GM12878 (cell line): ENCODE results near the gene CUL9. TPM values are rescaled to one million over a fixed set of nuclear protein-coding genes. Genes with fewer than 3 reads are reported as not detected.
A peak's percentile ranks its signal among the peaks of the same experiment; 100 is the strongest.

Experiments
- BHLHE40 ChIP-seq, 2 experiments: fragments of 450-650 bp in 1 of 2; IDR thresholded peaks; 2 replicates each; pipeline ENCODE4 v1.6.1; 2011 to 2017; ENCODE audit warnings: low read depth in 2 of 2, borderline replicate concordance in 1 of 2, improper control_type of control experiment in 1 of 2, low read length in 1 of 2, mild to moderate bottlenecking in 1 of 2
- CHD1 ChIP-seq: IDR thresholded peaks from 2 replicates; pipeline ENCODE4 v1.6.1; 2012; ENCODE audit warnings: low read depth, low read length, improper control_type of control experiment
- EED ChIP-seq: sonication (generic); IDR thresholded peaks from 2 replicates; pipeline ENCODE4 v1.6.1; 2016; ENCODE audit warnings: antibody characterized with exemption, low read depth
- ETV6 ChIP-seq, 2 experiments: fragments of 450-650 bp in 1 of 2; IDR thresholded peaks in 1 of 2; conservative IDR thresholded peaks in 1 of 2; 2 replicates each; pipeline ENCODE4 v1.6.1; 2014; ENCODE audit warnings: antibody characterized with exemption in 1 of 2, borderline replicate concordance in 1 of 2, low read depth in 1 of 2, mild to moderate bottlenecking in 1 of 2, moderate library complexity in 1 of 2
- MEF2A ChIP-seq: IDR thresholded peaks from 2 replicates; pipeline ENCODE4 v1.6.1; 2011; ENCODE audit warnings: low read depth, mild to moderate bottlenecking, low read length, moderate library complexity; ENCODE audit not compliant: insufficient read depth
- NFXL1 ChIP-seq: fragments of 450-650 bp; IDR thresholded peaks from 2 replicates; pipeline ENCODE4 v1.6.1; 2017; ENCODE audit warnings: antibody characterized with exemption, mild to moderate bottlenecking, borderline replicate concordance
- NR2C1 ChIP-seq: fragments of 450-650 bp; IDR thresholded peaks from 2 replicates; pipeline ENCODE4 v1.6.1; 2017; ENCODE audit warnings: antibody characterized with exemption, mild to moderate bottlenecking, moderate library complexity
- PBX3 ChIP-seq: IDR thresholded peaks from 2 replicates; pipeline ENCODE4 v1.6.1; 2011; ENCODE audit warnings: mild to moderate bottlenecking, low read depth, low read length, moderate library complexity; ENCODE audit not compliant: insufficient replicate concordance
- POLR2AphosphoS5 ChIP-seq: IDR thresholded peaks from 2 replicates; pipeline ENCODE4 v1.6.1; 2011; ENCODE audit warnings: mild to moderate bottlenecking, low read length, inconsistent platforms
- RAD21 ChIP-seq: IDR thresholded peaks from 2 replicates; pipeline ENCODE4 v1.6.1; 2011; ENCODE audit warnings: mild to moderate bottlenecking, low read depth, low read length, moderate library complexity; ENCODE audit not compliant: insufficient read depth
- RUNX3 ChIP-seq: IDR thresholded peaks from 2 replicates; pipeline ENCODE4 v1.6.1; 2012; ENCODE audit warnings: low read length, inconsistent platforms
- STAT3 ChIP-seq: IDR thresholded peaks from 2 replicates; pipeline ENCODE4 v1.6.1; 2011; ENCODE audit warnings: low read depth, low read length, improper control_type of control experiment
- YY1 ChIP-seq: IDR thresholded peaks from 2 replicates; pipeline ENCODE4 v1.6.1; 2011; ENCODE audit warnings: low read depth, mild to moderate bottlenecking, low read length
- ZBED1 ChIP-seq: IDR thresholded peaks from 2 replicates; pipeline ENCODE4 v1.6.1; 2016; ENCODE audit warnings: borderline replicate concordance
- ZNF592 ChIP-seq: fragments of 450-650 bp; IDR thresholded peaks from 2 replicates; pipeline ENCODE4 v1.6.1; 2017; ENCODE audit warnings: mild to moderate bottlenecking, moderate library complexity
- ZSCAN29 ChIP-seq: fragments of 450-650 bp; IDR thresholded peaks from 2 replicates; pipeline ENCODE4 v1.6.1; 2017; ENCODE audit warnings: mild to moderate bottlenecking, moderate library complexity
- polyA plus RNA-seq, 11 experiments: library from polyadenylated mRNA; depleted of rRNA in 4 of 11; unstranded in 6 of 11; stranded (reverse) in 5 of 11; fragments of >200 nt; fragmentation: Nextera tagmentation in 4 of 11; fragmentation: Illumina TruSeq in 1 of 11; extraction: Ambion mirVana in 4 of 11; extraction: Trizol in 1 of 11; gene quantifications; 1 replicate in 1 of 11; 2 replicates in 10 of 11; pipeline versions ENCODE4 v1.2.1 to v1.2.3, GENCODE V29; 2011 to 2016; ENCODE audit warnings: inconsistent platforms in 2 of 11, missing spikeins in 2 of 11, low read depth in 1 of 11
- total RNA-seq, 4 experiments: library from RNA; depleted of rRNA in 3 of 4; stranded (reverse); fragments of >200 nt in 3 of 4; fragmentation: Illumina TruSeq in 1 of 4; extraction: Trizol in 1 of 4; gene quantifications; 2 replicates each; pipeline versions ENCODE4 v1.2.1 to v1.2.3, GENCODE V29; 2013 to 2021
- TF ChIP-seq, protein P1 (sequence below): fragments of 450-650 bp; IDR thresholded peaks from 2 replicates; pipeline ENCODE4 v1.6.1; 2016; ENCODE audit warnings: mild to moderate bottlenecking
- TF ChIP-seq, protein P2 (sequence below): fragments of 150-350 bp; IDR thresholded peaks from 2 replicates; pipeline ENCODE4 v1.6.1; 2016; ENCODE audit warnings: low read depth, low read length

The CUL9 gene
- total and polyA plus RNA-seq, 10 of the 15 experiments (the other 5 are each of a cell fraction or from before 2014, with no cell fraction given) = 1.2 to 48.3 (median 17.2) TPM

- TF ChIP-seq, protein P1, sequence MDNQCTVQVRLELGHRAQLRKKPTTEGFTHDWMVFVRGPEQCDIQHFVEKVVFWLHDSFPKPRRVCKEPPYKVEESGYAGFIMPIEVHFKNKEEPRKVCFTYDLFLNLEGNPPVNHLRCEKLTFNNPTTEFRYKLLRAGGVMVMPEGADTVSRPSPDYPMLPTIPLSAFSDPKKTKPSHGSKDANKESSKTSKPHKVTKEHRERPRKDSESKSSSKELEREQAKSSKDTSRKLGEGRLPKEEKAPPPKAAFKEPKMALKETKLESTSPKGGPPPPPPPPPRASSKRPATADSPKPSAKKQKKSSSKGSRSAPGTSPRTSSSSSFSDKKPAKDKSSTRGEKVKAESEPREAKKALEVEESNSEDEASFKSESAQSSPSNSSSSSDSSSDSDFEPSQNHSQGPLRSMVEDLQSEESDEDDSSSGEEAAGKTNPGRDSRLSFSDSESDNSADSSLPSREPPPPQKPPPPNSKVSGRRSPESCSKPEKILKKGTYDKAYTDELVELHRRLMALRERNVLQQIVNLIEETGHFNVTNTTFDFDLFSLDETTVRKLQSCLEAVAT = peak; percentile 46; the same call in 1 of the 2 replicates
- peak; percentile 74 for TF ChIP-seq NR2C1
- TF ChIP-seq NFXL1 = no peak
- TF ChIP-seq ETV6 (conservative IDR thresholded peaks at IDR 0.05 in 1 of 2, IDR thresholded peaks at IDR 0.05 in 1 of 2; ENCODE audit: borderline replicate concordance in 1 of 2, low read depth in 1 of 2) = no peak
- TF ChIP-seq ZBED1 = no peak
- no peak; the same call in 1 of the 2 replicates for TF ChIP-seq EED
- no peak for TF ChIP-seq MEF2A
- no peak for TF ChIP-seq POLR2AphosphoS5
- TF ChIP-seq ZNF592 = no peak
- no peak for TF ChIP-seq PBX3
- peak; percentile 46 to 83 for TF ChIP-seq BHLHE40 (IDR thresholded peaks at IDR 0.05; ENCODE audit: borderline replicate concordance in 1 of 2, low read depth in 2 of 2, low read length in 1 of 2)
- TF ChIP-seq ZSCAN29 = no peak
- peak; percentile 81 for TF ChIP-seq YY1
- TF ChIP-seq, protein P2, sequence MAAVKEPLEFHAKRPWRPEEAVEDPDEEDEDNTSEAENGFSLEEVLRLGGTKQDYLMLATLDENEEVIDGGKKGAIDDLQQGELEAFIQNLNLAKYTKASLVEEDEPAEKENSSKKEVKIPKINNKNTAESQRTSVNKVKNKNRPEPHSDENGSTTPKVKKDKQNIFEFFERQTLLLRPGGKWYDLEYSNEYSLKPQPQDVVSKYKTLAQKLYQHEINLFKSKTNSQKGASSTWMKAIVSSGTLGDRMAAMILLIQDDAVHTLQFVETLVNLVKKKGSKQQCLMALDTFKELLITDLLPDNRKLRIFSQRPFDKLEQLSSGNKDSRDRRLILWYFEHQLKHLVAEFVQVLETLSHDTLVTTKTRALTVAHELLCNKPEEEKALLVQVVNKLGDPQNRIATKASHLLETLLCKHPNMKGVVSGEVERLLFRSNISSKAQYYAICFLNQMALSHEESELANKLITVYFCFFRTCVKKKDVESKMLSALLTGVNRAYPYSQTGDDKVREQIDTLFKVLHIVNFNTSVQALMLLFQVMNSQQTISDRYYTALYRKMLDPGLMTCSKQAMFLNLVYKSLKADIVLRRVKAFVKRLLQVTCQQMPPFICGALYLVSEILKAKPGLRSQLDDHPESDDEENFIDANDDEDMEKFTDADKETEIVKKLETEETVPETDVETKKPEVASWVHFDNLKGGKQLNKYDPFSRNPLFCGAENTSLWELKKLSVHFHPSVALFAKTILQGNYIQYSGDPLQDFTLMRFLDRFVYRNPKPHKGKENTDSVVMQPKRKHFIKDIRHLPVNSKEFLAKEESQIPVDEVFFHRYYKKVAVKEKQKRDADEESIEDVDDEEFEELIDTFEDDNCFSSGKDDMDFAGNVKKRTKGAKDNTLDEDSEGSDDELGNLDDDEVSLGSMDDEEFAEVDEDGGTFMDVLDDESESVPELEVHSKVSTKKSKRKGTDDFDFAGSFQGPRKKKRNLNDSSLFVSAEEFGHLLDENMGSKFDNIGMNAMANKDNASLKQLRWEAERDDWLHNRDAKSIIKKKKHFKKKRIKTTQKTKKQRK = no peak
- TF ChIP-seq RAD21 = no peak
- no peak for TF ChIP-seq STAT3
- no peak for TF ChIP-seq RUNX3
- TF ChIP-seq CHD1 = no peak
Measured at GRCh38 chr6:43247114-43247999, 65.4 kb downstream of the CUL9 start (continued).
